ENCODE results near the gene ARID1B.
"Not testable (repeated sequence)": the region's sequence is repeated elsewhere in the genome, so short reads cannot be mapped to it uniquely, and the experiment has no call there.

The ARID1B gene

DNA sequence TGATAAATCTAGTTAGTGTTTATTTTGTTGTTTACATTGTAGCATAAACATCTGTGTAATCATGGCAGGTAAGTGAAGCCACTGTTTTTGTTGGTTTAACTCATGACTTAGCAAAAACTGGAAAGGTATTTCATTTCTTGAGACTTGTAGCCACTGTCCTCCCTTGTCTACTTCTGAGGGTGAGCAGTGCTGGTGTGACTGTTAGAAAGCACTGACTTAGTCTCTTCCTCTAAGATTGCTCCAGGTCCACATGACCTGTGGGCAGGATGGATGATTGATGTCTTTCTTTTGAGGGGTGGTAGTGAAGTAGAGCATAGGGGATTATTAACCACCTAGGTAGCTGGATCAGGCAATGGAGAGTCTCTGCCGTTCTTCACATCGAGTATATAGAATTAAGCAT lies 203.8 kb downstream of the ARID1B start:
- Histone ChIP-seq H3K9me3 (ENCODE audit: control insufficient read depth, insufficient read depth, low read depth, low read length) (no peaks in the 10 kb centered on the region), H3K4me1 (ENCODE audit: control insufficient read depth, insufficient read depth, low read length) (peaks cover 30% of the 10 kb centered on the region), H3K4me3 (ENCODE audit: low read depth, low read length) (no peak overlapping the region), H3K27ac (ENCODE audit: extremely low read depth, low read depth, low read length) (no peak overlapping the region), H3K36me3 (ENCODE audit: control insufficient read depth in 2 of 2, insufficient read depth in 1 of 2, low read length in 2 of 2) (no peaks in the 10 kb centered on the region)
- POLR2A ChIA-PET, result interaction anchor here (1.3 to 1.9 kb wide), 3 partner anchors 9 to 40 kb away, joined by 3 to 5 read pairs (median 5); no protein-coding TSS in a partner anchor
- CTCF ChIA-PET, result interaction anchor here (0.6 to 1.0 kb wide), 2 partner anchors 38 to 86 kb away, joined by 3 to 4 read pairs; no protein-coding TSS in a partner anchor
- TF ChIP-seq, protein P1, sequence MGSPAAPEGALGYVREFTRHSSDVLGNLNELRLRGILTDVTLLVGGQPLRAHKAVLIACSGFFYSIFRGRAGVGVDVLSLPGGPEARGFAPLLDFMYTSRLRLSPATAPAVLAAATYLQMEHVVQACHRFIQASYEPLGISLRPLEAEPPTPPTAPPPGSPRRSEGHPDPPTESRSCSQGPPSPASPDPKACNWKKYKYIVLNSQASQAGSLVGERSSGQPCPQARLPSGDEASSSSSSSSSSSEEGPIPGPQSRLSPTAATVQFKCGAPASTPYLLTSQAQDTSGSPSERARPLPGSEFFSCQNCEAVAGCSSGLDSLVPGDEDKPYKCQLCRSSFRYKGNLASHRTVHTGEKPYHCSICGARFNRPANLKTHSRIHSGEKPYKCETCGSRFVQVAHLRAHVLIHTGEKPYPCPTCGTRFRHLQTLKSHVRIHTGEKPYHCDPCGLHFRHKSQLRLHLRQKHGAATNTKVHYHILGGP (tag by site-specific recombination; IDR thresholded peaks at IDR 0.05), result no peak
- TF ChIP-seq, protein P2, sequence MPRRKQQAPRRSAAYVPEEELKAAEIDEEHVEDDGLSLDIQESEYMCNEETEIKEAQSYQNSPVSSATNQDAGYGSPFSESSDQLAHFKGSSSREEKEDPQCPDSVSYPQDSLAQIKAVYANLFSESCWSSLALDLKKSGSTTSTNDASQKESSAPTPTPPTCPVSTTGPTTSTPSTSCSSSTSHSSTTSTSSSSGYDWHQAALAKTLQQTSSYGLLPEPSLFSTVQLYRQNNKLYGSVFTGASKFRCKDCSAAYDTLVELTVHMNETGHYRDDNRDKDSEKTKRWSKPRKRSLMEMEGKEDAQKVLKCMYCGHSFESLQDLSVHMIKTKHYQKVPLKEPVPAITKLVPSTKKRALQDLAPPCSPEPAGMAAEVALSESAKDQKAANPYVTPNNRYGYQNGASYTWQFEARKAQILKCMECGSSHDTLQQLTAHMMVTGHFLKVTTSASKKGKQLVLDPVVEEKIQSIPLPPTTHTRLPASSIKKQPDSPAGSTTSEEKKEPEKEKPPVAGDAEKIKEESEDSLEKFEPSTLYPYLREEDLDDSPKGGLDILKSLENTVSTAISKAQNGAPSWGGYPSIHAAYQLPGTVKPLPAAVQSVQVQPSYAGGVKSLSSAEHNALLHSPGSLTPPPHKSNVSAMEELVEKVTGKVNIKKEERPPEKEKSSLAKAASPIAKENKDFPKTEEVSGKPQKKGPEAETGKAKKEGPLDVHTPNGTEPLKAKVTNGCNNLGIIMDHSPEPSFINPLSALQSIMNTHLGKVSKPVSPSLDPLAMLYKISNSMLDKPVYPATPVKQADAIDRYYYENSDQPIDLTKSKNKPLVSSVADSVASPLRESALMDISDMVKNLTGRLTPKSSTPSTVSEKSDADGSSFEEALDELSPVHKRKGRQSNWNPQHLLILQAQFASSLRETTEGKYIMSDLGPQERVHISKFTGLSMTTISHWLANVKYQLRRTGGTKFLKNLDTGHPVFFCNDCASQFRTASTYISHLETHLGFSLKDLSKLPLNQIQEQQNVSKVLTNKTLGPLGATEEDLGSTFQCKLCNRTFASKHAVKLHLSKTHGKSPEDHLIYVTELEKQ (tag by site-specific recombination; IDR thresholded peaks at IDR 0.05; ENCODE audit: borderline replicate concordance), result no peak
- no peak for TF ChIP-seq ZNF529 (tag by site-specific recombination; IDR thresholded peaks at IDR 0.05; ENCODE audit: insufficient replicate concordance)
- TF ChIP-seq SP3 (tag by site-specific recombination; IDR thresholded peaks at IDR 0.05), result no peak
- TF ChIP-seq ZNF394 (tag by site-specific recombination; IDR thresholded peaks at IDR 0.05; ENCODE audit: borderline replicate concordance), result no peak
- TF ChIP-seq ZNF48 (tag by site-specific recombination; IDR thresholded peaks at IDR 0.05), result no peak
- 0 out of 2 replicates have a peak, but pooled peaks have one; percentile 10 for TF ChIP-seq SCRT2 (tag by site-specific recombination; IDR thresholded peaks at IDR 0.05)
- TF ChIP-seq, protein P3, sequence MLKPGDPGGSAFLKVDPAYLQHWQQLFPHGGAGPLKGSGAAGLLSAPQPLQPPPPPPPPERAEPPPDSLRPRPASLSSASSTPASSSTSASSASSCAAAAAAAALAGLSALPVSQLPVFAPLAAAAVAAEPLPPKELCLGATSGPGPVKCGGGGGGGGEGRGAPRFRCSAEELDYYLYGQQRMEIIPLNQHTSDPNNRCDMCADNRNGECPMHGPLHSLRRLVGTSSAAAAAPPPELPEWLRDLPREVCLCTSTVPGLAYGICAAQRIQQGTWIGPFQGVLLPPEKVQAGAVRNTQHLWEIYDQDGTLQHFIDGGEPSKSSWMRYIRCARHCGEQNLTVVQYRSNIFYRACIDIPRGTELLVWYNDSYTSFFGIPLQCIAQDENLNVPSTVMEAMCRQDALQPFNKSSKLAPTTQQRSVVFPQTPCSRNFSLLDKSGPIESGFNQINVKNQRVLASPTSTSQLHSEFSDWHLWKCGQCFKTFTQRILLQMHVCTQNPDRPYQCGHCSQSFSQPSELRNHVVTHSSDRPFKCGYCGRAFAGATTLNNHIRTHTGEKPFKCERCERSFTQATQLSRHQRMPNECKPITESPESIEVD (tag by site-specific recombination; IDR thresholded peaks at IDR 0.05), result no peak; the same call in 1 of the 2 replicates
- 0 out of 2 replicates have a peak, but pooled peaks have one; percentile 12 for TF ChIP-seq ZNF366 (tag by site-specific recombination; conservative IDR thresholded peaks at IDR 0.05)
- 0 out of 2 replicates have a peak, but pooled peaks have one; percentile 34 for TF ChIP-seq ZNF350 (tag by site-specific recombination; IDR thresholded peaks at IDR 0.05)
- TF ChIP-seq SETDB1 (IDR thresholded peaks at IDR 0.05; ENCODE audit: insufficient read length, low read length), result no peak

DNA sequence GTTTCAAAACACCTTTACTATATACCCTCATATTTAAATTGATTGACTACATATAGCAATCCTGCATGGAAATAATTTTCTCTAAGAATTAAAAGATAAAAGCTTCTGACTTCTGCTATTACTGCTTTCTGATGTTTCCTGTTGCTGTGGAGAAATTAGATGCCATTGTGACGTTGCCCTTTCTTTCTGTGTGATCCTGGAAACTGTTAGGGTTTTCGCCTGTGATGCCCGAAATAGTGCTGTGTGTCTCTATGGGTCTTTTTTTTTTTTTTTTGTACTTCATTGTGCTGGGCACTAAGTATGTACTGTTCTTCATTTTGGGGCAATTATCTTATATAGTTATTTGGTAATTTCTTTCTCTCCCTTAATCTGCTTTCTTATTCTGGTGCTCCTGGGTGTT lies 205.0 kb downstream of the ARID1B start:
- CTCF ChIA-PET, result interaction anchor here (0.6 kb wide), 1 partner anchor 270 kb away, joined by 5 read pairs; no protein-coding TSS in a partner anchor
- Histone ChIP-seq H3K9me3 (ENCODE audit: control insufficient read depth, insufficient read depth, low read depth, low read length) (no peaks in the 10 kb centered on the region), H3K27ac (ENCODE audit: extremely low read depth, low read depth, low read length) (no peak overlapping the region), H3K36me3 (ENCODE audit: control insufficient read depth in 2 of 2, insufficient read depth in 1 of 2, low read length in 2 of 2) (no peaks in the 10 kb centered on the region), H3K4me3 (ENCODE audit: low read depth, low read length) (no peak overlapping the region), H3K4me1 (ENCODE audit: control insufficient read depth, insufficient read depth, low read length) (peaks cover 26% of the 10 kb centered on the region)
- POLR2A ChIA-PET, result interaction anchor here (1.9 kb wide), 1 partner anchor 39 kb away, joined by 5 read pairs; no protein-coding TSS in a partner anchor
- no peak for TF ChIP-seq ZNF132 (tag by site-specific recombination; IDR thresholded peaks at IDR 0.05; ENCODE audit: borderline replicate concordance)
- TF ChIP-seq ZNF114 (tag by site-specific recombination; IDR thresholded peaks at IDR 0.05), result no peak
- TF ChIP-seq PRDM4 (tag by site-specific recombination; IDR thresholded peaks at IDR 0.05), result 0 out of 2 replicates have a peak, but pooled peaks have one; percentile 31

DNA sequence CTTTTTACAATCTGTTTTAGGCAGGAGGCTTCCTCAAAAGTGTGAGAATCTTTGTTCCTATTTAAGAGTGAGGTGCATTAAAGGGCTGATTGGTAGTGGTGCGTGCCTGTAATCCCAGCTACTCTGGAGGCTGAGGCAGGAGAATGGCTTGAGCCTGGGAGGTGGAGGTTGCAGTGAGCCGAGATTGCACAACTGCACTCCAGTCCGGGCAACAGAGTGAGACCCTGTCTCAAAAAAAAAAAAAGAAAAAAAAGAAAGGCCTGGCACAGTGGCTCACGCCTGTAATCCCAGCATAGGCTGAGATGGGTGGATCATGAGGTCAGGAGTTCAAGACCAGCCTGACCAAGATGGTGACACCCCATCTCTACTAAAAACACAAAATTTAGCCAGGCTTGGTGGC lies 205.7 kb downstream of the ARID1B start:
- POLR2A ChIA-PET; H3K27ac ChIP-seq (ENCODE audit: extremely low read depth, low read depth, low read length): not testable (repeated sequence)
- peaks cover 21% of the 10 kb centered on the region for H3K4me1 ChIP-seq (ENCODE audit: control insufficient read depth, insufficient read depth, low read length)

More for the DNA sequence above, 205.7 kb downstream of the ARID1B start:
- not testable (repeated sequence) for H3K4me3 ChIP-seq (ENCODE audit: low read depth, low read length); H3K9me3 ChIP-seq (ENCODE audit: control insufficient read depth, insufficient read depth, low read depth, low read length); H3K36me3 ChIP-seq (ENCODE audit: control insufficient read depth in 2 of 2, insufficient read depth in 1 of 2, low read length in 2 of 2)
- CTCF ChIA-PET, result interaction anchor here (0.6 kb wide), 2 partner anchors 49 to 270 kb away, joined by 3 to 5 read pairs; no protein-coding TSS in a partner anchor

Measured in HEK293 (cell line).